ENCODE data around the gene VSNL1. TPM values are rescaled to one million over a fixed set of nuclear protein-coding genes. Genes with fewer than 3 reads are reported as not detected.
A peak's percentile ranks its signal among the peaks of the same experiment; 100 is the strongest.

VSNL1 gene
- total and polyA plus RNA-seq, 11 donors, result 2.6 to 26.3 (median 19.3) TPM

GRCh38 chr2:17674817-17675216, 134.3 kb downstream of the VSNL1 start:
- intact Hi-C loops (cut with DNase I), result loop anchor here in 7 of 10 donors (5.0 to 10.0 kb wide), 4 partner anchors 200 to 903 kb away; no protein-coding TSS in a partner anchor
- Histone ChIP-seq H3K9me3 (no peaks in the 10 kb centered on the region), H3K27me3 (no peaks in the 10 kb centered on the region), H3K27ac (no peak overlapping the region), H3K36me3 (peaks cover 0 to 78% (median 41%) of the 10 kb centered on the region in 9 donors), H3K4me1 (no peaks in the 10 kb centered on the region), H3K4me3 (no peak overlapping the region)
- ATAC-seq (no peak), DNase-seq (no peak)
- TF ChIP-seq CTCF (IDR thresholded peaks at IDR 0.05) (no peak), POLR2A (IDR thresholded peaks at IDR 0.05) (no peak)

- WGBS, 4 donors, result 96 to 98% (median 97%) methylated on average over 3 of the region's 3 CpGs
- H3K27ac ChIP-seq, result no peak overlapping the region
- ATAC-seq (no peak), DNase-seq (no peak)
- H3K36me3 ChIP-seq, result peaks cover 0 to 96% (median 68%) of the 10 kb centered on the region in 9 donors
- peaks cover 0 to 4% (median 0%) of the 10 kb centered on the region in 12 donors for H3K4me1 ChIP-seq
- no peak for TF ChIP-seq POLR2A (IDR thresholded peaks at IDR 0.05)
- no peak for TF ChIP-seq CTCF (IDR thresholded peaks at IDR 0.05)
- no peaks in the 10 kb centered on the region for H3K9me3 ChIP-seq
- H3K27me3 ChIP-seq, result no peaks in the 10 kb centered on the region
- H3K4me3 ChIP-seq, result no peak overlapping the region
- intact Hi-C loops (cut with DNase I), result no loop called here
Measured at GRCh38 chr2:17680119-17680518, 139.6 kb downstream of the VSNL1 start.

- Histone ChIP-seq H3K27ac (no peak overlapping the region), H3K9me3 (no peaks in the 10 kb centered on the region), H3K4me1 (peaks cover 0 to 4% (median 0%) of the 10 kb centered on the region in 12 donors), H3K4me3 (no peak overlapping the region), H3K36me3 (peaks cover 0 to 91% (median 68%) of the 10 kb centered on the region in 9 donors), H3K27me3 (no peaks in the 10 kb centered on the region)
- WGBS, 4 donors, result 49 to 67% (median 58%) methylated on average over 6 of the region's 6 CpGs
- ATAC-seq (peak in 3 of 4 donors; percentile 29 to 77 (median 57)), DNase-seq (no peak)
- TF ChIP-seq POLR2A (IDR thresholded peaks at IDR 0.05) (no peak), CTCF (IDR thresholded peaks at IDR 0.05) (no peak)
- intact Hi-C loops (cut with DNase I), result no loop called here
Measured at GRCh38 chr2:17682098-17682857, 141.8 kb downstream of the VSNL1 start.

GRCh38 chr2:17683981-17684380, 143.5 kb downstream of the VSNL1 start:
- intact Hi-C loops (cut with DNase I), result no loop called here
- Histone ChIP-seq H3K4me3 (no peak overlapping the region), H3K36me3 (peaks cover 0 to 91% (median 73%) of the 10 kb centered on the region in 9 donors), H3K9me3 (no peaks in the 10 kb centered on the region), H3K27ac (no peak overlapping the region), H3K27me3 (no peaks in the 10 kb centered on the region), H3K4me1 (peaks cover 0 to 4% (median 0%) of the 10 kb centered on the region in 12 donors)
- WGBS, 4 donors, result 89 to 98% (median 95%) methylated on average over 2 of the region's 2 CpGs
- DNase-seq, result no peak
- no peak for TF ChIP-seq CTCF (IDR thresholded peaks at IDR 0.05)
- no peak for TF ChIP-seq POLR2A (IDR thresholded peaks at IDR 0.05)
- ATAC-seq, result no peak
